Left lung (tissue), 10 donors: Measurements from ENCODE around the gene XAGE3. TPM values are rescaled to one million over a fixed set of nuclear protein-coding genes. Genes with fewer than 3 reads are reported as not detected.

Source experiments
- ATAC-seq: fragments of 200-7000 bp; cut with Tn5 transposase; one replicate; pipeline ENCODE4 v1.9.1; 2020; ENCODE audit warnings: moderate library complexity
- DNase-seq, 4 donors: peaks; one replicate each; pipeline ENCODE4 v3.0.0-alpha.2; 2013 to 2020
- H3K27ac ChIP-seq, 2 donors: fragments of 200-600 bp; sonication (generic) in 1 of 2; one replicate each; pipeline versions ENCODE4 v1.5.0 to v1.8.0; 2020 to 2021
- H3K27me3 ChIP-seq, 2 donors: fragments of 200-600 bp; sonication (generic) in 1 of 2; one replicate each; pipeline versions ENCODE4 v1.5.0 to v1.8.0; 2020 to 2021
- H3K36me3 ChIP-seq, 2 donors: fragments of 200-600 bp; sonication (generic) in 1 of 2; one replicate each; pipeline versions ENCODE4 v1.5.0 to v1.8.0; 2020 to 2021
- H3K4me1 ChIP-seq, 2 donors: fragments of 200-600 bp; one replicate each; pipeline ENCODE4 v1.8.0; 2021
- H3K4me3 ChIP-seq, 2 donors: fragments of 200-600 bp; sonication (generic) in 1 of 2; one replicate each; pipeline versions ENCODE4 v1.5.0 to v1.8.0; 2020 to 2021; ENCODE audit warnings: mild to moderate bottlenecking in 1 of 2
- H3K9me3 ChIP-seq, 2 donors: fragments of 200-600 bp; sonication (generic) in 1 of 2; one replicate each; pipeline versions ENCODE4 v1.5.0 to v1.8.0; 2020 to 2021
- CTCF ChIP-seq, 2 donors: fragments of 200-600 bp; sonication (generic) in 1 of 2; IDR thresholded peaks; one replicate each; pipeline versions ENCODE4 v1.5.0 to v1.8.0; 2021; ENCODE audit warnings: antibody characterized with exemption in 2 of 2
- intact Hi-C, 2 donors: fragments of 100-400 bp; cut with DNase I; formaldehyde crosslinking; loops; one replicate each; pipeline versions ENCODE4 v1.11.2 to v1.14.2; 2022
- polyA plus RNA-seq, 6 donors: library from polyadenylated mRNA; unstranded; fragments of 120-200 nt; gene quantifications; one replicate each; pipeline ENCODE4 v1.2.1, GENCODE V29; 2013; ENCODE audit not compliant: insufficient read length in 6 of 6
- total RNA-seq, 2 donors: library from RNA; stranded (reverse); fragmentation: NEBNext Ultra II Directional; extraction: Animal tissue kit (Norgen Biotek cat#: 25700); gene quantifications; one replicate each; pipeline ENCODE4 v1.2.1, GENCODE V29; 2021
- donor health status: DM: no; HTN: yes; CAD: no.
- donor health status: DM: no; HTN: no; CAD: no.

XAGE3 gene
- total and polyA plus RNA-seq, 8 donors: not detected

GRCh38 chrX:52821079-52821760 lies 46.7 kb downstream of the XAGE3 start:
- H3K27ac ChIP-seq: no peak overlapping the region

GRCh38 chrX:52819788-52820187 lies 48.1 kb downstream of the XAGE3 start:
- Histone ChIP-seq H3K27me3 (peaks cover 0 to 3% of the 10 kb centered on the region in 2 donors), H3K4me3 (no peak overlapping the region), H3K4me1 (no peaks in the 10 kb centered on the region), H3K9me3 (no peaks in the 10 kb centered on the region), H3K36me3 (no peaks in the 10 kb centered on the region), H3K27ac (no peak overlapping the region)
- intact Hi-C loops: no loop called here
- no peak for ATAC-seq
- no peak for TF ChIP-seq CTCF (IDR thresholded peaks at IDR 0.05)
- no peak for DNase-seq

More at GRCh38 chrX:52821079-52821760, 46.7 kb downstream of the XAGE3 start:
- no peaks in the 10 kb centered on the region for H3K4me1 ChIP-seq
- DNase-seq (no peak), ATAC-seq (no peak)
- no peak for TF ChIP-seq CTCF (IDR thresholded peaks at IDR 0.05)
- H3K27me3 ChIP-seq: peaks cover 0 to 3% of the 10 kb centered on the region in 2 donors
- no peaks in the 10 kb centered on the region for H3K9me3 ChIP-seq
- H3K36me3 ChIP-seq: no peaks in the 10 kb centered on the region
- intact Hi-C loops: no loop called here
- no peak overlapping the region for H3K4me3 ChIP-seq

Other genes with a start within 250 kb of the XAGE3 start
- gene SSX7, start 213.2 kb downstream of the XAGE3 start, total RNA-seq: not detected
- not detected for gene SSX7, start 213.2 kb downstream of the XAGE3 start, polyA plus RNA-seq
- gene SSX2, start 160.9 kb downstream of the XAGE3 start, total RNA-seq: not detected
- not detected for gene SSX2, start 160.9 kb downstream of the XAGE3 start, polyA plus RNA-seq
- not detected for gene SSX2B, start 116.8 kb downstream of the XAGE3 start, total RNA-seq
- gene SSX2B, start 116.8 kb downstream of the XAGE3 start, polyA plus RNA-seq: under 1 TPM in 1 of 6 donors, not detected in 5; 0.17 TPM
- not detected for gene SPANXN5, start 70.7 kb downstream of the XAGE3 start, total RNA-seq
- not detected for gene SPANXN5, start 70.7 kb downstream of the XAGE3 start, polyA plus RNA-seq
- not detected for gene XAGE5, start 56.8 kb downstream of the XAGE3 start, total RNA-seq
- gene XAGE5, start 56.8 kb downstream of the XAGE3 start, polyA plus RNA-seq: not detected
- 10 to 100 TPM; 11.2 to 11.4 TPM for gene FAM156B, start 29.2 kb upstream of the XAGE3 start, total RNA-seq
- gene FAM156B, start 29.2 kb upstream of the XAGE3 start, polyA plus RNA-seq: 10 to 100 TPM; 22.5 to 31.7 (median 24.2) TPM
- gene FAM156A, start 90.4 kb upstream of the XAGE3 start, total RNA-seq: 10 to 100 TPM; 17.3 to 18.9 TPM
- 10 to 100 TPM; 33.0 to 50.2 (median 43.0) TPM for gene FAM156A, start 90.4 kb upstream of the XAGE3 start, polyA plus RNA-seq
- gene GPR173, start 180.7 kb upstream of the XAGE3 start, total RNA-seq: 1 to 10 TPM; 2.0 to 3.6 TPM
- 10 to 100 TPM; 13.8 to 19.8 (median 15.4) TPM for gene GPR173, start 180.7 kb upstream of the XAGE3 start, polyA plus RNA-seq
- 10 to 100 TPM; 16.6 to 21.9 TPM for gene TSPYL2, start 214.3 kb upstream of the XAGE3 start, total RNA-seq
- gene TSPYL2, start 214.3 kb upstream of the XAGE3 start, polyA plus RNA-seq: 10 to 100 TPM; 49.6 to 73.6 (median 61.0) TPM
- 1 to 10 TPM; 7.8 to 9.9 TPM for gene KANTR, start 226.1 kb upstream of the XAGE3 start, total RNA-seq
- 10 to 100 TPM; 19.1 to 41.3 (median 22.1) TPM for gene KANTR, start 226.1 kb upstream of the XAGE3 start, polyA plus RNA-seq